OCI-LY7 (cell line): ENCODE measurements around the gene SNHG17. TPM values are rescaled to one million over a fixed set of nuclear protein-coding genes. Genes with fewer than 3 reads are reported as not detected.
"Not testable (repeated sequence)": the region's sequence is repeated elsewhere in the genome, so short reads cannot be mapped to it uniquely, and the experiment has no call there.

Experiments used
- BruUV-seq: library from RNA; stranded (reverse); fragments of 400-500 nt; replicated peaks from 2 replicates; lab custom pipeline; 2021; lab: Mats Ljungman, UMichigan
- CTCF ChIA-PET: fragments of 300-600 bp; sonication (Branson Sonifier 250); formaldehyde crosslinking; loops from one replicate; lab custom pipeline; 2022; ENCODE audit warnings: antibody characterized with exemption; ENCODE audit not compliant: unreplicated experiment; lab: Charles Lee
- POLR2A ChIA-PET: fragments of 300-600 bp; sonication (Branson Sonifier 250); formaldehyde crosslinking; loops from one replicate; lab custom pipeline; 2022; ENCODE audit warnings: antibody characterized with exemption; lab: Charles Lee
- DNase-seq: peaks from one replicate; pipeline ENCODE4 v3.0.0-alpha.2; 2015; ENCODE audit warnings: low spot score
- H2AFZ ChIP-seq: fragments of 200-600 bp; sonication (generic), shearing (Covaris generic); 2 replicates; pipeline ENCODE4 v1.6.1; 2014; ENCODE audit warnings: mild to moderate bottlenecking, antibody characterized with exemption, low read length, moderate library complexity
- H3K27ac ChIP-seq: fragments of 200-600 bp; sonication (generic); 2 replicates; pipeline ENCODE4 v1.5.1; 2014; ENCODE audit warnings: mixed run types, low read depth, mild to moderate bottlenecking, moderate library complexity, low read length, inconsistent platforms; ENCODE audit not compliant: poor library complexity, severe bottlenecking
- H3K36me3 ChIP-seq: fragments of 200-600 bp; sonication (generic); 2 replicates; pipeline ENCODE4 v1.6.1; 2014; ENCODE audit warnings: mild to moderate bottlenecking, antibody characterized with exemption, low read length, moderate library complexity, mixed read lengths; ENCODE audit not compliant: insufficient read depth
- H3K4me1 ChIP-seq: fragments of 200-600 bp; sonication (generic); 2 replicates; pipeline ENCODE4 v1.5.1; 2014; ENCODE audit warnings: mild to moderate bottlenecking, low read length; ENCODE audit not compliant: insufficient read depth, poor library complexity, severe bottlenecking
- H3K4me2 ChIP-seq: fragments of 200-600 bp; sonication (generic); 2 replicates; pipeline ENCODE4 v1.6.1; 2014; ENCODE audit warnings: mild to moderate bottlenecking, low read length
- H3K4me3 ChIP-seq: fragments of 200-600 bp; sonication (generic); 2 replicates; pipeline ENCODE4 v1.5.1; 2014; ENCODE audit warnings: mild to moderate bottlenecking, low read depth, low read length; ENCODE audit not compliant: poor library complexity, severe bottlenecking
- H3K79me2 ChIP-seq: fragments of 200-600 bp; sonication (generic); 2 replicates; pipeline ENCODE4 v1.6.1; 2016; ENCODE audit warnings: low read depth, mild to moderate bottlenecking, low read length, moderate library complexity, mixed read lengths; ENCODE audit not compliant: insufficient read depth
- H3K9me2 ChIP-seq: fragments of 200-600 bp; sonication (generic); 2 replicates; pipeline ENCODE4 v1.6.1; 2016; ENCODE audit warnings: mild to moderate bottlenecking, low read length, mixed read lengths; ENCODE audit not compliant: insufficient read depth
- H3K9me3 ChIP-seq: fragments of 200-600 bp; sonication (generic); 2 replicates; pipeline ENCODE4 v1.6.1; 2014; ENCODE audit warnings: mild to moderate bottlenecking, mixed run types, low read length, mixed read lengths
- H4K20me1 ChIP-seq: fragments of 200-600 bp; sonication (generic); 2 replicates; pipeline ENCODE4 v1.6.1; 2014; ENCODE audit warnings: mild to moderate bottlenecking, antibody characterized with exemption, low read length, moderate library complexity, mixed read lengths; ENCODE audit not compliant: insufficient read depth
- EZH2phosphoT487 ChIP-seq: fragments of 200-600 bp; sonication (generic); IDR thresholded peaks from 2 replicates; pipeline ENCODE4 v1.6.1; 2018; ENCODE audit warnings: low read depth, borderline replicate concordance, mild to moderate bottlenecking, mixed run types, antibody characterized with exemption, low read length, moderate library complexity, mixed read lengths
- intact Hi-C: fragments of 100-400 bp; cut with micrococcal nuclease; formaldehyde crosslinking; loops from one replicate; pipeline ENCODE4 v1.10.0; 2022; ENCODE audit not compliant: unreplicated experiment
- total RNA-seq, 2 experiments: library from RNA; depleted of rRNA in 1 of 2; stranded (reverse); fragments of >200 nt in 1 of 2; shearing (Covaris generic) in 1 of 2; gene quantifications; 2 replicates each; pipeline ENCODE4 v1.2.3, GENCODE V29; 2014 to 2022
- TF ChIP-seq, protein P1 (sequence below): fragments of 200-600 bp; sonication (generic); conservative IDR thresholded peaks from 2 replicates; pipeline ENCODE4 v1.5.1; 2014; ENCODE audit warnings: mild to moderate bottlenecking, antibody characterized with exemption, low read length, moderate library complexity, mixed read lengths

SNHG17 gene
- total RNA-seq, 2 experiments from 2014 or later, result 49.1 to 111 TPM

DNA sequence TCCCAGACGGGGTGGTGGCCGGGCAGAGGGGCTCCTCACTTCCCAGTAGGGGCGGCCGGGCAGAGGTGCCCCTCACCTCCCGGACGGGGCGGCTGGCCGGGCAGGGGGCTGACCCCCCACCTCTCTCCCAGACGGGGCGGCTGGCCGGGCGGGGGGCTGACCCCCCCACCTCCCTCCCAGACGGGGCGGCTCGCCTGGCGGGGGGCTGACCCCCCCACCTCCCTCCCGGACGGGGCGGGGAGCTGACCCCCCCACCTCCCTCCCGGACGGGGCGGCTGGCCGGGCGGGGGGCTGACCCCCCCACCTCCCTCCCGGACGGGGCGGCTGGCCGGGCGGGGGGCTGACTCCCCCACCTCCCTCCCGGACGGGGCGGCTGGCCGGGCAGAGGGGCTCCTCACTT lies 26.0 kb upstream of the SNHG17 start:
- H3K9me2 ChIP-seq, CTCF ChIA-PET, BruUV-seq, H2AFZ ChIP-seq, H3K4me2 ChIP-seq, H3K79me2 ChIP-seq, intact Hi-C loops, H4K20me1 ChIP-seq, H3K4me3 ChIP-seq, H3K27ac ChIP-seq, H3K4me1 ChIP-seq, POLR2A ChIA-PET, H3K9me3 ChIP-seq, H3K36me3 ChIP-seq, DNase-seq: not testable (repeated sequence)

DNA sequence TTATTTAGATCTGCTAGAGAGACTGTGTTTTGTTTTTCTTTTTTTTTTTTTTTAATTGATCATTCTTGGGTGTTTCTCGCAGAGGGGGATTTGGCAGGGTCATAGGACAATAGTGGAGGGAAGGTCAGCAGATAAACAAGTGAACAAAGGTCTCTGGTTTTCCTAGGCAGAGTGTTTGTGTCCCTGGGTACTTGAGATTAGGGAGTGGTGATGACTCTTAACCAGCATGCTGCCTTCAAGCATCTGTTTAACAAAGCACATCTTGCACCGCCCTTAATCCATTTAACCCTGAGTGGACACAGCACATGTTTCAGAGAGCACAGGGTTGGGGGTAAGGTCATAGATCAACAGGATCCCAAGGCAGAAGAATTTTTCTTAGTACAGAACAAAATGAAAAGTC lies 25.5 kb upstream of the SNHG17 start:
- H3K4me3 ChIP-seq, H3K4me2 ChIP-seq, H3K9me3 ChIP-seq, H4K20me1 ChIP-seq, BruUV-seq, H3K9me2 ChIP-seq, CTCF ChIA-PET, DNase-seq, H3K79me2 ChIP-seq, intact Hi-C loops, H3K36me3 ChIP-seq, H3K4me1 ChIP-seq, H2AFZ ChIP-seq, H3K27ac ChIP-seq, POLR2A ChIA-PET: not testable (repeated sequence)

DNA sequence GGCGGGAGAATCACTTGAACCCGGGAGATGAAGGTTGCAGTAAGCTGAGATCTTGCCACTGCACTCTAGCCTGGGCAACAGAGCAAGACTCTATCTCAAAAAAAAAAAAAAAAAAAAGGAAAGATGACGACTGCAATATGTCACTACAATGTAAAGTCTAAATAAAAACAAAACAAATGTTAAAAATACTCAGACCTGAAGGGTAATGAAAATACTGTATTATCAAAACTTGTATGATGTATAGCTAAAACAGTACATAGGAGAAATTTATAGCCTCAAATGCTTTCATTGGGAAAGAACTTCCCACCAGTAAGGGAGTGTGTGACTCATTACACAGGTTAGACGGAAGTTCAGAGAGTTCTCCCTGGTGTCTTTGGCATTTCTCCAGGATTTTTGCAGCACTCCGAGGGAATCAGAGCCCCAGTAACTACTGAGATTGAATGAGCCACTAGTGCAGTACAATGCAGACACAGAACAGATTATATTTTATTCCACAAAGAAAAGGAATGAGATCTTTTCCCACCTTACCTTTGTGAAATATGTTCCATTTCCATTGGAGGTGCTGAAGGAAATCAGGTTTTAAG lies 25.0 kb upstream of the SNHG17 start:
- Histone ChIP-seq H3K9me3 (no peaks in the 10 kb centered on the region), H3K4me2 (no peak overlapping the region), H4K20me1 (no peaks in the 10 kb centered on the region), H3K36me3 (no peaks in the 10 kb centered on the region), H3K4me3 (no peak overlapping the region), H3K79me2 (no peaks in the 10 kb centered on the region), H3K27ac (no peak overlapping the region), H3K9me2 (no peaks in the 10 kb centered on the region), H3K4me1 (no peaks in the 10 kb centered on the region), H2AFZ (no peak overlapping the region)
- ChIA-PET POLR2A (interaction anchor here (0.6 to 1.0 kb wide), 3 partner anchors 9 to 17 kb away, joined by 3 to 9 read pairs (median 3); no protein-coding TSS in a partner anchor), CTCF (no interaction called here)
- no TSS peak for BruUV-seq
- intact Hi-C loops, result no loop called here
- DNase-seq, result no peak
- TF ChIP-seq, protein P1, sequence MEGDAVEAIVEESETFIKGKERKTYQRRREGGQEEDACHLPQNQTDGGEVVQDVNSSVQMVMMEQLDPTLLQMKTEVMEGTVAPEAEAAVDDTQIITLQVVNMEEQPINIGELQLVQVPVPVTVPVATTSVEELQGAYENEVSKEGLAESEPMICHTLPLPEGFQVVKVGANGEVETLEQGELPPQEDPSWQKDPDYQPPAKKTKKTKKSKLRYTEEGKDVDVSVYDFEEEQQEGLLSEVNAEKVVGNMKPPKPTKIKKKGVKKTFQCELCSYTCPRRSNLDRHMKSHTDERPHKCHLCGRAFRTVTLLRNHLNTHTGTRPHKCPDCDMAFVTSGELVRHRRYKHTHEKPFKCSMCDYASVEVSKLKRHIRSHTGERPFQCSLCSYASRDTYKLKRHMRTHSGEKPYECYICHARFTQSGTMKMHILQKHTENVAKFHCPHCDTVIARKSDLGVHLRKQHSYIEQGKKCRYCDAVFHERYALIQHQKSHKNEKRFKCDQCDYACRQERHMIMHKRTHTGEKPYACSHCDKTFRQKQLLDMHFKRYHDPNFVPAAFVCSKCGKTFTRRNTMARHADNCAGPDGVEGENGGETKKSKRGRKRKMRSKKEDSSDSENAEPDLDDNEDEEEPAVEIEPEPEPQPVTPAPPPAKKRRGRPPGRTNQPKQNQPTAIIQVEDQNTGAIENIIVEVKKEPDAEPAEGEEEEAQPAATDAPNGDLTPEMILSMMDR, result no peak
- no peak for TF ChIP-seq EZH2phosphoT487

DNA sequence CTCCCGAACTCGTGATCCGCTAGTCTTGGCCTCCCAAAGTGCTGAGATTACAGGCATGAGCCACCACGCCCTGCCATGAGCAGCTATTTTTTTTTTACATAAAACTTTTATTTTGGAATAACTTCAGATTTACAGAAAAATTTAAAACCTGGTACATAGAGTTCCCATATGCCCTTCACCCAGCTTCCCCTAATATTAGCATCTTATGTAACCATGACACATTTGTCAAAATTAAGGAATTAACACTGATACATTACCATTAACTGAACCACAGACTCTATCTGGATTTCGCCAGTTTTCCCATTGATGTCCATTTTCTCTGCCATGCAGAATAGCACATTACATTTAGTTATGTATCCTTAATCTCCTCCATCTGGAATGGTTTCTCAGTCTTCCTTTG lies 23.2 kb upstream of the SNHG17 start:
- no peaks in the 10 kb centered on the region for H3K79me2 ChIP-seq
- H3K9me3 ChIP-seq, result no peaks in the 10 kb centered on the region
- H4K20me1 ChIP-seq, result no peaks in the 10 kb centered on the region
- POLR2A ChIA-PET, result interaction anchor here (0.9 kb wide), 1 partner anchor 460 kb away, joined by 3 read pairs; no protein-coding TSS in a partner anchor
- intact Hi-C loops, result no loop called here
- no peaks in the 10 kb centered on the region for H3K9me2 ChIP-seq
- H3K4me3 ChIP-seq, result no peak overlapping the region
- H2AFZ ChIP-seq, result no peak overlapping the region
- TF ChIP-seq, protein P1, result no peak
- TF ChIP-seq EZH2phosphoT487, result no peak
- H3K4me1 ChIP-seq, result peaks cover 16% of the 10 kb centered on the region
- H3K36me3 ChIP-seq, result no peaks in the 10 kb centered on the region
- DNase-seq, result no peak
- H3K4me2 ChIP-seq, result no peak overlapping the region
- CTCF ChIA-PET, result no interaction called here
- no TSS peak for BruUV-seq
- no peak overlapping the region for H3K27ac ChIP-seq
